Stimulated activated CD8-positive, alpha-beta memory T cell treated with anti-CD3 and anti-CD28 coated beads, Interleukin-4, amount 100 ng/mL, for 1 hour (primary cell): ENCODE measurements around the gene PIGT.

Experiments
- DNase-seq, 2 donors: peaks; one replicate each; pipeline ENCODE4 v3.0.0-alpha.2; 2020; ENCODE audit warnings: low read depth in 2 of 2, low spot score in 1 of 2

The PIGT gene

GRCh38 chr20:45400346-45401031 is 15.5 kb upstream of the PIGT start:
- no peak for DNase-seq

- no peak for DNase-seq
Observed at GRCh38 chr20:45402946-45403345, 13.0 kb upstream of the PIGT start.

- DNase-seq, result no peak
Observed at GRCh38 chr20:45404438-45404837, 11.5 kb upstream of the PIGT start.

GRCh38 chr20:45405571-45406259 is 10.2 kb upstream of the PIGT start:
- DNase-seq, result no peak

GRCh38 chr20:45406260-45407066 is 9.5 kb upstream of the PIGT start:
- DNase-seq, result no peak

GRCh38 chr20:45407067-45407745 is 8.7 kb upstream of the PIGT start:
- DNase-seq, result no peak

- DNase-seq, result no peak
Observed at GRCh38 chr20:45407783-45408645, 7.9 kb upstream of the PIGT start, which contains the start of gene DBNDD2. DBNDD2 (plus strand) TSS chr20:45408289; CDS start chr20:45408468, 179 bp downstream.

GRCh38 chr20:45408646-45409213 is 7.2 kb upstream of the PIGT start:
- DNase-seq, result no peak

GRCh38 chr20:45409521-45410272 is 6.2 kb upstream of the PIGT start:
- no peak for DNase-seq

- DNase-seq, result no peak
Observed at GRCh38 chr20:45410887-45411286, 5.1 kb upstream of the PIGT start.

GRCh38 chr20:45412653-45413052 is 3.3 kb upstream of the PIGT start:
- DNase-seq, result no peak

- no peak for DNase-seq
Observed at GRCh38 chr20:45413479-45413878, 2.5 kb upstream of the PIGT start.

- no peak for DNase-seq
Observed at GRCh38 chr20:45416917-45417316, 976 bp downstream of the PIGT start.

GRCh38 chr20:45419188-45420091 is 3.5 kb downstream of the PIGT start:
- DNase-seq, result no peak

- no peak for DNase-seq
Observed at GRCh38 chr20:45420125-45420524, 4.2 kb downstream of the PIGT start.

- DNase-seq, result no peak
Observed at GRCh38 chr20:45423700-45424099, 7.8 kb downstream of the PIGT start.

- no peak for DNase-seq
Observed at GRCh38 chr20:45425561-45425960, 9.6 kb downstream of the PIGT start.

- no peak for DNase-seq
Observed at GRCh38 chr20:45426320-45427016, 10.5 kb downstream of the PIGT start.
